WTC11 (cell line): ENCODE data around the gene IGHMBP2. TPM values are rescaled to one million over a fixed set of nuclear protein-coding genes. Genes with fewer than 3 reads are reported as not detected.
A peak's percentile ranks its signal among the peaks of the same experiment; 100 is the strongest.

ENCODE experiments used
- ATAC-seq: fragments of 200-7000 bp; cut with Tn5 transposase; 2 replicates; pipeline ENCODE4 v1.10.0; 2021; ENCODE audit warnings: mild to moderate bottlenecking, moderate library complexity
- CTCF ChIA-PET: fragments of 300-600 bp; sonication (Branson Sonifier 250); formaldehyde crosslinking; loops from one replicate; lab custom pipeline; 2021; ENCODE audit warnings: antibody characterized with exemption; lab: Charles Lee
- POLR2A ChIA-PET: fragments of 350-600 bp; sonication (Branson Sonifier 250); formaldehyde crosslinking; loops from one replicate; lab custom pipeline; 2021; ENCODE audit warnings: antibody characterized with exemption; lab: Charles Lee
- DNase-seq: peaks from one replicate; pipeline ENCODE4 v3.0.0; 2021; ENCODE audit warnings: low spot score
- H3K27ac Mint-ChIP-seq: 2 replicates; pipeline ENCODE4 v1.8.0; 2021; ENCODE audit warnings: mixed read lengths
- H3K27me3 Mint-ChIP-seq: 2 replicates; pipeline ENCODE4 v1.8.0; 2021; ENCODE audit warnings: low read depth, mild to moderate bottlenecking, moderate library complexity, mixed read lengths
- H3K36me3 Mint-ChIP-seq: 2 replicates; pipeline ENCODE4 v1.8.0; 2021; ENCODE audit warnings: mixed read lengths
- H3K4me1 Mint-ChIP-seq: 2 replicates; pipeline ENCODE4 v1.8.0; 2022; ENCODE audit warnings: mixed read lengths
- H3K4me3 Mint-ChIP-seq: 2 replicates; pipeline ENCODE4 v1.8.0; 2021; ENCODE audit warnings: mild to moderate bottlenecking, moderate library complexity, mixed read lengths
- H3K9me3 Mint-ChIP-seq: 2 replicates; pipeline ENCODE4 v1.8.0; 2021; ENCODE audit warnings: mixed read lengths
- ATF3 ChIP-seq: sonication (generic); formaldehyde crosslinking; conservative IDR thresholded peaks from 2 replicates; pipeline ENCODE4 v1.8.1; 2022; ENCODE audit warnings: mild to moderate bottlenecking, missing genetic modification reagents
- ELF4 ChIP-seq: sonication (generic); formaldehyde crosslinking; IDR thresholded peaks from 2 replicates; pipeline ENCODE4 v1.8.1; 2022; ENCODE audit warnings: low read depth, mild to moderate bottlenecking, moderate library complexity, missing genetic modification reagents
- ESRRA ChIP-seq: sonication (generic); formaldehyde crosslinking; IDR thresholded peaks from 2 replicates; pipeline ENCODE4 v1.8.1; 2022; ENCODE audit warnings: mild to moderate bottlenecking, missing genetic modification reagents, borderline replicate concordance
- GABPB1 ChIP-seq: sonication (generic); formaldehyde crosslinking; IDR thresholded peaks from 2 replicates; pipeline ENCODE4 v1.8.1; 2023; ENCODE audit warnings: mild to moderate bottlenecking, missing genetic modification reagents
- IRF2 ChIP-seq: sonication (generic); formaldehyde crosslinking; IDR thresholded peaks from 2 replicates; pipeline ENCODE4 v1.8.0; 2022; ENCODE audit warnings: low read depth, missing genetic modification reagents, borderline replicate concordance
- JUN ChIP-seq: sonication (generic); formaldehyde crosslinking; IDR thresholded peaks from 2 replicates; pipeline ENCODE4 v1.8.0; 2023; ENCODE audit warnings: mild to moderate bottlenecking, missing genetic modification reagents
- KAT7 ChIP-seq: sonication (generic); formaldehyde crosslinking; IDR thresholded peaks from 2 replicates; pipeline ENCODE4 v1.8.1; 2023; ENCODE audit warnings: missing genetic modification reagents, mild to moderate bottlenecking, borderline replicate concordance
- NR1H2 ChIP-seq: sonication (generic); formaldehyde crosslinking; IDR thresholded peaks from 2 replicates; pipeline ENCODE4 v1.9.0; 2021; ENCODE audit warnings: mild to moderate bottlenecking, moderate library complexity, missing genetic modification reagents
- RORB ChIP-seq: fragments of 250-450 bp; sonication (Bioruptor Pico); IDR thresholded peaks from 2 replicates; pipeline ENCODE4 v1.9.0; 2021; ENCODE audit warnings: mild to moderate bottlenecking
- SP1 ChIP-seq: sonication (generic); formaldehyde crosslinking; conservative IDR thresholded peaks from 2 replicates; pipeline ENCODE4 v1.8.1; 2022; ENCODE audit warnings: missing genetic modification reagents
- ZNF263 ChIP-seq: sonication (generic); formaldehyde crosslinking; IDR thresholded peaks from 2 replicates; pipeline ENCODE4 v1.8.1; 2022; ENCODE audit warnings: low read depth, mild to moderate bottlenecking, moderate library complexity, missing genetic modification reagents
- ZNF396 ChIP-seq: fragments of 250-450 bp; sonication (Bioruptor Pico); IDR thresholded peaks from 2 replicates; pipeline ENCODE4 v1.8.0; 2021; ENCODE audit warnings: mild to moderate bottlenecking, moderate library complexity, borderline replicate concordance
- ZNF416 ChIP-seq: fragments of 250-450 bp; sonication (Bioruptor Pico); IDR thresholded peaks from 2 replicates; pipeline ENCODE4 v1.9.0; 2021; ENCODE audit warnings: mild to moderate bottlenecking, inconsistent platforms
- total RNA-seq: library from RNA; stranded (reverse); gene quantifications from 3 replicates; pipeline ENCODE4 v1.2.3, GENCODE V29; 2021
- TF ChIP-seq, protein P1 (sequence below): fragments of 200-600 bp; IDR thresholded peaks from 2 replicates; pipeline ENCODE4 v1.8.0; 2022; ENCODE audit warnings: antibody characterized with exemption
- TF ChIP-seq, protein P2 (sequence below): fragments of 250-450 bp; sonication (Bioruptor Pico); conservative IDR thresholded peaks from 2 replicates; pipeline ENCODE4 v1.9.0; 2021; ENCODE audit warnings: mild to moderate bottlenecking
- TF ChIP-seq, protein P3 (sequence below): sonication (generic); formaldehyde crosslinking; IDR thresholded peaks from 2 replicates; pipeline ENCODE4 v1.8.1; 2022; ENCODE audit warnings: mild to moderate bottlenecking, moderate library complexity, missing genetic modification reagents
- TF ChIP-seq, protein P4 (sequence below): fragments of 250-450 bp; sonication (Bioruptor Pico); IDR thresholded peaks from 2 replicates; pipeline ENCODE4 v1.9.0; 2021; ENCODE audit warnings: mild to moderate bottlenecking
- TF ChIP-seq, protein P5 (sequence below): sonication (generic); formaldehyde crosslinking; IDR thresholded peaks from 2 replicates; pipeline ENCODE4 v1.8.1; 2022; ENCODE audit warnings: mild to moderate bottlenecking, missing genetic modification reagents, moderate library complexity, borderline replicate concordance

IGHMBP2 gene
- total RNA-seq, 1 experiment from 2014 or later, result 22.5 TPM

GRCh38 chr11:68970921-68971636 lies 67.4 kb downstream of the IGHMBP2 start:
- ChIA-PET CTCF (interaction anchor here (1.1 kb wide), 1 partner anchor 20 kb away, joined by 3 read pairs; no protein-coding TSS in a partner anchor), POLR2A (no interaction called here)
- ATAC-seq (no peak), DNase-seq (peak; percentile 5)
- TF ChIP-seq ELF4 (CRISPR knock-in tag) (no peak), IRF2 (CRISPR knock-in tag) (no peak), ZNF396 (CRISPR knock-in tag) (no peak), ZNF416 (CRISPR knock-in tag) (no peak), ZNF263 (CRISPR knock-in tag) (no peak), RORB (CRISPR knock-in tag) (no peak), NR1H2 (CRISPR knock-in tag) (no peak), ESRRA (CRISPR knock-in tag) (no peak), SP1 (CRISPR knock-in tag) (no peak), ATF3 (no peak), GABPB1 (no peak), KAT7 (CRISPR knock-in tag) (no peak), JUN (CRISPR knock-in tag) (no peak)
- TF ChIP-seq, protein P1, sequence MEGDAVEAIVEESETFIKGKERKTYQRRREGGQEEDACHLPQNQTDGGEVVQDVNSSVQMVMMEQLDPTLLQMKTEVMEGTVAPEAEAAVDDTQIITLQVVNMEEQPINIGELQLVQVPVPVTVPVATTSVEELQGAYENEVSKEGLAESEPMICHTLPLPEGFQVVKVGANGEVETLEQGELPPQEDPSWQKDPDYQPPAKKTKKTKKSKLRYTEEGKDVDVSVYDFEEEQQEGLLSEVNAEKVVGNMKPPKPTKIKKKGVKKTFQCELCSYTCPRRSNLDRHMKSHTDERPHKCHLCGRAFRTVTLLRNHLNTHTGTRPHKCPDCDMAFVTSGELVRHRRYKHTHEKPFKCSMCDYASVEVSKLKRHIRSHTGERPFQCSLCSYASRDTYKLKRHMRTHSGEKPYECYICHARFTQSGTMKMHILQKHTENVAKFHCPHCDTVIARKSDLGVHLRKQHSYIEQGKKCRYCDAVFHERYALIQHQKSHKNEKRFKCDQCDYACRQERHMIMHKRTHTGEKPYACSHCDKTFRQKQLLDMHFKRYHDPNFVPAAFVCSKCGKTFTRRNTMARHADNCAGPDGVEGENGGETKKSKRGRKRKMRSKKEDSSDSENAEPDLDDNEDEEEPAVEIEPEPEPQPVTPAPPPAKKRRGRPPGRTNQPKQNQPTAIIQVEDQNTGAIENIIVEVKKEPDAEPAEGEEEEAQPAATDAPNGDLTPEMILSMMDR, result no peak
- TF ChIP-seq, protein P2, sequence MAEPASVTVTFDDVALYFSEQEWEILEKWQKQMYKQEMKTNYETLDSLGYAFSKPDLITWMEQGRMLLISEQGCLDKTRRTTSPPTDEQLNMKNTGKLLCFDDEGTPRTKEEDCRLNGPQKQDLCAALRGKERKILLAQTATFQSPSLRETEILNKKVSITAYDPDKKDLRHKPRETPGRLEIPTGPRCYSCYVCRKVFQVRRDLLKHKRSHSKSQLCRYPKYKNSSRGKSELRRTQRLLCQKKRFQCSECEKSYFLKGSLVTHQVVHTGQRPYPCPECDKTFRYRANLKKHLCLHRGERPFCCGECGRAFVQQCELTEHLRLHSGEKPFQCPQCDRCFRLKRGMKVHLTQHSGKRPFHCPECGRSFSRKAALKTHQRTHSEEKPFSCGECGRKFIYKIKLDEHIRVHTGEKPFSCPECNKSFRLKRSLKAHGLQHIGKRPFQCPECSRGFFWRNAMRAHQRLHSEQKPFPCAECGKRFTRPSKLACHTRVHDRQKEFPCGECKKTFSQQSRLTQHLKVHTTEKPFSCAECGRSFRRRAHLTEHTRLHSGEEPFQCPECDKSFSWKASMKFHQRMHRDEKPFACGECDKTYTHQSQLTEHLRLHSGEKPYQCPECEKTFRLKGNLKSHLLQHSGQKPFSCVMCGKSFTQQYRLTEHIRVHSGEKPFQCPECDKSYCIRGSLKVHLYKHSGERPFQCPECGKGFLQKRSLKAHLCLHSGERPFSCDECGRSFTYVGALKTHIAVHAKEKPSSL (CRISPR knock-in tag), result no peak
- TF ChIP-seq, protein P3, sequence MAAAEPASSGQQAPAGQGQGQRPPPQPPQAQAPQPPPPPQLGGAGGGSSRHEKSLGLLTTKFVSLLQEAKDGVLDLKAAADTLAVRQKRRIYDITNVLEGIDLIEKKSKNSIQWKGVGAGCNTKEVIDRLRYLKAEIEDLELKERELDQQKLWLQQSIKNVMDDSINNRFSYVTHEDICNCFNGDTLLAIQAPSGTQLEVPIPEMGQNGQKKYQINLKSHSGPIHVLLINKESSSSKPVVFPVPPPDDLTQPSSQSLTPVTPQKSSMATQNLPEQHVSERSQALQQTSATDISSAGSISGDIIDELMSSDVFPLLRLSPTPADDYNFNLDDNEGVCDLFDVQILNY, result no peak
- TF ChIP-seq, protein P4, sequence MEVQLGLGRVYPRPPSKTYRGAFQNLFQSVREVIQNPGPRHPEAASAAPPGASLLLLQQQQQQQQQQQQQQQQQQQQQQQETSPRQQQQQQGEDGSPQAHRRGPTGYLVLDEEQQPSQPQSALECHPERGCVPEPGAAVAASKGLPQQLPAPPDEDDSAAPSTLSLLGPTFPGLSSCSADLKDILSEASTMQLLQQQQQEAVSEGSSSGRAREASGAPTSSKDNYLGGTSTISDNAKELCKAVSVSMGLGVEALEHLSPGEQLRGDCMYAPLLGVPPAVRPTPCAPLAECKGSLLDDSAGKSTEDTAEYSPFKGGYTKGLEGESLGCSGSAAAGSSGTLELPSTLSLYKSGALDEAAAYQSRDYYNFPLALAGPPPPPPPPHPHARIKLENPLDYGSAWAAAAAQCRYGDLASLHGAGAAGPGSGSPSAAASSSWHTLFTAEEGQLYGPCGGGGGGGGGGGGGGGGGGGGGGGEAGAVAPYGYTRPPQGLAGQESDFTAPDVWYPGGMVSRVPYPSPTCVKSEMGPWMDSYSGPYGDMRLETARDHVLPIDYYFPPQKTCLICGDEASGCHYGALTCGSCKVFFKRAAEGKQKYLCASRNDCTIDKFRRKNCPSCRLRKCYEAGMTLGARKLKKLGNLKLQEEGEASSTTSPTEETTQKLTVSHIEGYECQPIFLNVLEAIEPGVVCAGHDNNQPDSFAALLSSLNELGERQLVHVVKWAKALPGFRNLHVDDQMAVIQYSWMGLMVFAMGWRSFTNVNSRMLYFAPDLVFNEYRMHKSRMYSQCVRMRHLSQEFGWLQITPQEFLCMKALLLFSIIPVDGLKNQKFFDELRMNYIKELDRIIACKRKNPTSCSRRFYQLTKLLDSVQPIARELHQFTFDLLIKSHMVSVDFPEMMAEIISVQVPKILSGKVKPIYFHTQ (CRISPR knock-in tag), result no peak
- TF ChIP-seq, protein P5, sequence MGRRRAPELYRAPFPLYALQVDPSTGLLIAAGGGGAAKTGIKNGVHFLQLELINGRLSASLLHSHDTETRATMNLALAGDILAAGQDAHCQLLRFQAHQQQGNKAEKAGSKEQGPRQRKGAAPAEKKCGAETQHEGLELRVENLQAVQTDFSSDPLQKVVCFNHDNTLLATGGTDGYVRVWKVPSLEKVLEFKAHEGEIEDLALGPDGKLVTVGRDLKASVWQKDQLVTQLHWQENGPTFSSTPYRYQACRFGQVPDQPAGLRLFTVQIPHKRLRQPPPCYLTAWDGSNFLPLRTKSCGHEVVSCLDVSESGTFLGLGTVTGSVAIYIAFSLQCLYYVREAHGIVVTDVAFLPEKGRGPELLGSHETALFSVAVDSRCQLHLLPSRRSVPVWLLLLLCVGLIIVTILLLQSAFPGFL (CRISPR knock-in tag), result no peak
- Mint-ChIP-seq H3K4me3 (no peak overlapping the region), H3K9me3 (peaks cover 19% of the 10 kb centered on the region), H3K27me3 (no peaks in the 10 kb centered on the region), H3K4me1 (peaks cover 8% of the 10 kb centered on the region), H3K36me3 (peaks cover 6% of the 10 kb centered on the region), H3K27ac (no peak overlapping the region)
